HCT116 (cell line): ENCODE data around the gene RPL29. TPM values are rescaled to one million over a fixed set of nuclear protein-coding genes. Genes with fewer than 3 reads are reported as not detected.
A peak's percentile ranks its signal among the peaks of the same experiment; 100 is the strongest.

Source experiments
- ATAC-seq: fragments of 200-7000 bp; cut with Tn5 transposase; 2 replicates; pipeline ENCODE4 v1.9.1; 2020; ENCODE audit warnings: mild to moderate bottlenecking, moderate library complexity
- BruUV-seq: library from RNA; stranded (reverse); fragments of 400-500 nt; replicated peaks from 2 replicates; lab custom pipeline; 2021; lab: Mats Ljungman, UMichigan
- CTCF ChIA-PET: fragments of 300-600 bp; sonication (Branson Sonifier 250); formaldehyde crosslinking; loops from one replicate; lab custom pipeline; 2021; ENCODE audit warnings: antibody characterized with exemption; lab: Charles Lee
- POLR2A ChIA-PET: fragments of 300-600, 350-600 bp; sonication (Branson Sonifier 250); formaldehyde crosslinking; loops from one replicate; lab custom pipeline; 2021; ENCODE audit warnings: antibody characterized with exemption; lab: Charles Lee
- RAD21 ChIA-PET, 2 experiments: fragments of 300-600 bp; sonication (Branson Sonifier 250); formaldehyde crosslinking; loops; one replicate each; lab custom pipeline; 2023; ENCODE audit warnings: low total read pairs in 2 of 2; ENCODE audit not compliant: uncharacterized antibody in 2 of 2, unreplicated experiment in 2 of 2, low non-redundant PET in 1 of 2; lab: Charles Lee
- DNase-seq: peaks from one replicate; pipeline ENCODE4 v3.0.0-alpha.2; 2010; ENCODE audit warnings: low read depth, low spot score
- H2AFZ ChIP-seq: fragments of 200-600 bp; shearing (Covaris generic), sonication (generic); 2 replicates; pipeline ENCODE4 v1.6.1; 2017; ENCODE audit warnings: low read depth, mixed run types, mixed read lengths, antibody characterized with exemption, low read length; ENCODE audit not compliant: poor library complexity, severe bottlenecking
- H3K27ac ChIP-seq: 2 replicates; pipeline ENCODE4 v1.5.1; 2012; ENCODE audit warnings: low read depth, low read length
- H3K27me3 ChIP-seq: fragments of 200-600 bp; sonication (generic); 2 replicates; pipeline ENCODE4 v1.6.1; 2016; ENCODE audit warnings: mixed run types, low read length, mixed read lengths; ENCODE audit not compliant: insufficient read depth
- H3K36me3 ChIP-seq, 2 experiments: fragments of 200-500 bp in 1 of 2; fragments of 200-600 bp in 1 of 2; sonication (Bioruptor generic) in 1 of 2; sonication (generic) in 1 of 2; 2 replicates each; pipeline versions ENCODE4 v1.5.1 to v1.6.1; 2014 to 2016; ENCODE audit warnings: low read length in 2 of 2, inconsistent platforms in 1 of 2, mixed read lengths in 1 of 2, mixed run types in 1 of 2; ENCODE audit not compliant: insufficient read depth in 2 of 2, control insufficient read depth in 1 of 2
- H3K4me1 ChIP-seq, 2 experiments: fragments of 200-600 bp in 1 of 2; sonication (generic) in 1 of 2; 2 replicates each; pipeline versions ENCODE4 v1.5.1 to v1.6.1; 2012 to 2017; ENCODE audit warnings: low read length in 2 of 2, inconsistent platforms in 1 of 2, mild to moderate bottlenecking in 1 of 2, mixed read lengths in 1 of 2, mixed run types in 1 of 2, moderate library complexity in 1 of 2; ENCODE audit not compliant: insufficient read depth in 2 of 2, control insufficient read depth in 1 of 2
- H3K4me2 ChIP-seq: fragments of 200-600 bp; sonication (generic); 2 replicates; pipeline ENCODE4 v1.6.1; 2017; ENCODE audit warnings: mixed run types, low read length, mixed read lengths
- H3K4me3 ChIP-seq, 2 experiments: fragments of 200-600 bp in 1 of 2; sonication (generic) in 1 of 2; replicated peaks in 1 of 2; 2 replicates each; pipeline ENCODE4 v1.5.1; 2011 to 2016; ENCODE audit warnings: low read length in 2 of 2, control low read depth in 1 of 2, low read depth in 1 of 2, mild to moderate bottlenecking in 1 of 2, mixed read lengths in 1 of 2, mixed run types in 1 of 2
- H3K79me2 ChIP-seq: fragments of 200-600 bp; sonication (generic); 2 replicates; pipeline ENCODE4 v1.6.1; 2017; ENCODE audit warnings: mild to moderate bottlenecking, mixed run types, low read length, moderate library complexity, mixed read lengths; ENCODE audit not compliant: insufficient read depth
- H3K9ac ChIP-seq: fragments of 200-600 bp; sonication (generic); 2 replicates; pipeline ENCODE4 v1.6.1; 2016; ENCODE audit warnings: low read length, mixed read lengths
- H3K9me2 ChIP-seq: fragments of 200-600 bp; sonication (generic), shearing (Covaris generic); 2 replicates; pipeline ENCODE4 v1.6.1; 2017; ENCODE audit warnings: mixed run types, mild to moderate bottlenecking, moderate library complexity; ENCODE audit not compliant: insufficient read depth
- H3K9me3 ChIP-seq, 2 experiments: fragments of 200-500 bp in 1 of 2; fragments of 200-600 bp in 1 of 2; sonication (Bioruptor generic) in 1 of 2; sonication (generic) in 1 of 2; 2 replicates each; pipeline ENCODE4 v1.6.1; 2014 to 2017; ENCODE audit warnings: low read length in 2 of 2, mixed read lengths in 2 of 2, inconsistent platforms in 1 of 2, low read depth in 1 of 2, mild to moderate bottlenecking in 1 of 2, mixed run types in 1 of 2, moderate library complexity in 1 of 2; ENCODE audit not compliant: control insufficient read depth in 1 of 2, insufficient read depth in 1 of 2
- H4K20me1 ChIP-seq: fragments of 200-600 bp; sonication (generic), shearing (Covaris generic); 2 replicates; pipeline ENCODE4 v1.6.1; 2017; ENCODE audit warnings: mixed run types, mild to moderate bottlenecking, moderate library complexity; ENCODE audit not compliant: insufficient read depth
- ATF3 ChIP-seq: IDR thresholded peaks from 2 replicates; pipeline ENCODE4 v1.6.1; 2012
- CEBPB ChIP-seq: IDR thresholded peaks from 2 replicates; pipeline ENCODE4 v1.6.1; 2012; ENCODE audit warnings: low read depth
- EGR1 ChIP-seq: IDR thresholded peaks from 2 replicates; pipeline ENCODE4 v1.6.1; 2012; ENCODE audit warnings: low read depth
- ELF1 ChIP-seq: IDR thresholded peaks from 2 replicates; pipeline ENCODE4 v1.6.1; 2012; ENCODE audit warnings: low read depth, borderline replicate concordance
- EZH2phosphoT487 ChIP-seq: fragments of 200-600 bp; IDR thresholded peaks from 2 replicates; pipeline ENCODE4 v1.6.1; 2018; ENCODE audit warnings: antibody characterized with exemption, borderline replicate concordance
- FOSL1 ChIP-seq: IDR thresholded peaks from 2 replicates; pipeline ENCODE4 v1.6.1; 2012; ENCODE audit warnings: low read depth
- JUND ChIP-seq: IDR thresholded peaks from 2 replicates; pipeline ENCODE4 v1.6.1; 2012
- POLR2AphosphoS5 ChIP-seq: IDR thresholded peaks from 2 replicates; pipeline ENCODE4 v1.6.1; 2011; ENCODE audit warnings: mild to moderate bottlenecking, low read depth, low read length, moderate library complexity
- TCF7L2 ChIP-seq: IDR thresholded peaks from 2 replicates; pipeline ENCODE4 v1.7.0; 2011; ENCODE audit warnings: borderline replicate concordance, inconsistent platforms; ENCODE audit not compliant: insufficient read depth, insufficient read length; ENCODE audit errors: extremely low read depth
- ZNF274 ChIP-seq: fragments of 200-500 bp; sonication (Bioruptor generic); IDR thresholded peaks from 2 replicates; pipeline ENCODE4 v1.6.1; 2014; ENCODE audit warnings: mild to moderate bottlenecking, low read depth, low read length, inconsistent platforms
- intact Hi-C: fragments of 100-400 bp; cut with micrococcal nuclease; formaldehyde crosslinking; loops from 2 replicates; pipeline ENCODE4 v1.10.0; 2022
- total RNA-seq: library from RNA; stranded (reverse); gene quantifications from one replicate; pipeline ENCODE4 v1.2.1, GENCODE V29; 2021; ENCODE audit not compliant: unreplicated experiment

RPL29 gene
- total RNA-seq, 1 experiment from 2014 or later, result 1,880 TPM

- TF ChIP-seq FOSL1 (no peak), ZNF274 (no peak), TCF7L2 (no peak), EZH2phosphoT487 (no peak), EGR1 (no peak), ATF3 (no peak)
- peaks cover 9 to 31% of the 10 kb centered on the region in 2 experiments for H3K4me1 ChIP-seq
- intact Hi-C loops, result no loop called here
- no peak overlapping the region for H3K4me2 ChIP-seq
- no peak overlapping the region for H3K9ac ChIP-seq
- DNase-seq (no peak), ATAC-seq (no peak)
- no peaks in the 10 kb centered on the region for H3K27me3 ChIP-seq
- H4K20me1 ChIP-seq, result no peaks in the 10 kb centered on the region
- no peaks in the 10 kb centered on the region for H3K9me3 ChIP-seq
- no peaks in the 10 kb centered on the region for H3K9me2 ChIP-seq
- H3K27ac ChIP-seq, result no peak overlapping the region
- no peak overlapping the region for H3K4me3 ChIP-seq
- H3K36me3 ChIP-seq, result no peaks in the 10 kb centered on the region
- no peaks in the 10 kb centered on the region for H3K79me2 ChIP-seq
- ChIA-PET RAD21 (no interaction called here), POLR2A (no interaction called here), CTCF (interaction anchor here (1.3 kb wide), 1 partner anchor 10 kb away, joined by 4 read pairs; no protein-coding TSS in a partner anchor)
- H2AFZ ChIP-seq, result no peak overlapping the region
- no TSS peak for BruUV-seq
Measured at GRCh38 chr3:52023860-52024764, 28.4 kb upstream of the RPL29 start.

GRCh38 chr3:52023101-52023770, 27.5 kb upstream of the RPL29 start:
- no peaks in the 10 kb centered on the region for H3K79me2 ChIP-seq
- H3K9me2 ChIP-seq, result no peaks in the 10 kb centered on the region
- no TSS peak for BruUV-seq
- DNase-seq (no peak), ATAC-seq (no peak)
- CTCF ChIA-PET, result interaction anchor here (1.3 kb wide), 1 partner anchor 9 kb away, joined by 4 read pairs; no protein-coding TSS in a partner anchor
- H4K20me1 ChIP-seq, result no peaks in the 10 kb centered on the region
- RAD21 ChIA-PET, result no interaction called here
- no peak overlapping the region for H2AFZ ChIP-seq
- no peak for TF ChIP-seq ELF1
- no peak for TF ChIP-seq JUND
- TF ChIP-seq POLR2AphosphoS5, result no peak
- TF ChIP-seq CEBPB, result no peak
- TF ChIP-seq TCF7L2, result no peak
- H3K36me3 ChIP-seq, result no peaks in the 10 kb centered on the region
- no peak overlapping the region for H3K27ac ChIP-seq
- H3K4me2 ChIP-seq, result peak overlapping the region; percentile 17; the same call in 1 of the 2 replicates
- H3K4me3 ChIP-seq, result no peak overlapping the region
- H3K4me1 ChIP-seq, result peaks cover 9 to 23% of the 10 kb centered on the region in 2 experiments
- intact Hi-C loops, result no loop called here
- no peak overlapping the region for H3K9ac ChIP-seq
- H3K27me3 ChIP-seq, result no peaks in the 10 kb centered on the region
- POLR2A ChIA-PET, result no interaction called here
- H3K9me3 ChIP-seq, result no peaks in the 10 kb centered on the region
